ENCODE results near the gene GHRH.

The GHRH gene

DNA sequence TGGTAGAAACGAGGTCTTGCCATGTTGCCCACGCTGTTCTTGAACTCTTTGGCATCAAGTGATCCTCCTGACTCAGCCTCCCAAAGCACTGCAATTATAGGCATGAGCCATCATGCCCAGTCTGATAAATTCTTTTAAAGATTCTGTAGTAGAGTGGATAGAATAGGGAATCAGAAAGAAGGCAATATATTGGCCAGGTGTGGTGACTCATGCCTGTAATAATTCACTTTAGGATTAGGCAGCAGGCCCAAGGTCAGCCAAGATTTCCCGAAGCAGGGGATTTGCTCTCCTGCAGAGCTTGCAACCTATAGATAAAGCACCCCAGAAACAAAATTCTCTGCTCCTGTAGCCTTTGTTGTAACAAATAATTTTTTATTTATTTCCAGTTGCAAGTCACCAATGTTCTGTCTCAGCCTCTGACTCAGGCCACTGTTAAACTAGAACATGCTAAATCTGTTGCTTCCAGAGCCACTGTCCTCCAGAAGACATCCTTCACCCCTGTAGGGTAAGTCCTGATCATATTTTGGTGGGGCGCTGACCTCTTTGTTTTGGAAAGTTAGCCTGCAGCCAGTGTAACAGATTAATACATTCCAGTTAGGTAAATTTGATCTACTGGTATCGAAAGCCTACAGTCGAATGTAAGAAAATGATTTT is 51.8 kb downstream of the GHRH start:
- in situ Hi-C loops (cut with MboI; ENCODE audit: low sequenced_read_pairs): no loop called here

DNA sequence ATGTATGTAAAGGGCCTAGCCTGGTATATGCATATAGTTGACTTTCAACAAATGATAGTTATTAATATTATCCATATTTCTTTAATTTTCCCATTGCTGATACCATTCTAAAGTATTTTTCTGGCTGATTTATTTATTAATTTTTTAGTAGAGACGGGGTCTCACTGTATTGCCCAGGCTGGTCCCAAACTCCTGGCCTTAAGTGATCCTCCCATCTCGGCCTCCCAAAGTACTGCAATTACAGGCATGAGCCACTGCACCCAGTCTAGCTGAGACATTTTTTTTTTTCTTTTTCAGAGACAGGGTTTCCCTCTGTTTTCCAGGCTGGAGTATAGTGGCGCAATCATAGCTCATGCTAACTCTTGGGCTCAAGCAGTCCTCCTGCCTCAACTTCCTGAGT is 52.4 kb downstream of the GHRH start:
- in situ Hi-C loops (cut with MboI; ENCODE audit: low sequenced_read_pairs): no loop called here

DNA sequence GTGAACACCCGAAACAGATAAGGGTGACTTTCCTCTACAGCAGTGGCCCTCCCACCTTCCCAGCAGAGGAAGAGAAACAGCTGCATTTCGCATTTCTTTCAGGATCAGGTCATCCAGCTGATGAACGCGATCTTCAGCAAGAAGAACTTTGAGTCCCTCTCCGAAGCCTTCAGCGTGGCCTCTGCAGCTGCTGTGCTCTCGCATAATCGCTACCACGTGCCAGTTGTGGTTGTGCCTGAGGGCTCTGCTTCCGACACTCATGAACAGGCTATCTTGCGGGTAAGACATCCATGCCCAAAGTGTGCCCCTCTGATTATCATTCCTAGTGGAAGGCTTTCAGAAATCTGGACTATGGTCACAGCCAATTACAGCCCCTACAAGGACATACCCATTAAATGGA is 54.4 kb downstream of the GHRH start:
- in situ Hi-C loops (cut with MboI; ENCODE audit: low sequenced_read_pairs): no loop called here

DNA sequence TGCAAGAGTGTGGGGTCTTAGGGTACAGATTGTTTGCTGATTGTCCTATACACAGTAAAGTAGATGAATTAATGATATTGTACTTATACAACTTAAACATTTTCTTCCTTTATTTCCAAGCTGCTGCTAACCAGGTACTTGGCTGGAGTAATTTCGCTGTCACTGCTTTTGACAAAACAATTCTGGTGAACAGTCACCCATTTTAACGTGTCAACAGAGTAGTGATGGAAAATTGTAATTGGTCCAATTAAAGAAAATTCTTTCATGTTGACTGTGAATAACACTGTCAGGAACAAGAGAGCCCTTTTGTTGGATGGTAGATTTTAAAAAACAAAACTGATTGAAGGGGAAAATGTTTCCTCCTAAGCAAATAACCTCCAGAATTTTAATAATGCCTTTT is 55.8 kb downstream of the GHRH start:
- in situ Hi-C loops (cut with MboI; ENCODE audit: low sequenced_read_pairs): no loop called here

DNA sequence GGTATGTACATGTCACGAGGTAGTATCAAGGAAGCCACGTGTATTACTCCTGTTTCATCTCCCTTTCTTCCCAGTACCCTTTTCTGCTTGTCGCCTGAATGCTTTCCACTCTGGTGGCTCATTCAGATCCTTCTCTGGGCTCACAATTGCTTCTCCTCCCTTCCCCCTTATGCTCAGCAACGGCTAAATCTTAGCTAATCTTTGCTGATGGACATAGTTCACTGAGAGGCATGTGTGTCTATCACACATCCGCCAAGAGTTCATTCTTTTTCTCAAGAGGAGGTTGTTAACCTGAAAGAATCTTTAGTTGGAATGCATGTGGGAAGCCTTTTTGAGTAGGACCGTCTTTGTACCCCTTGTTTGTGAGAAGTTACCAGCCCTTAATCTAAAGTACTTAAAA is 56.5 kb downstream of the GHRH start:
- in situ Hi-C loops (cut with MboI; ENCODE audit: low sequenced_read_pairs): no loop called here

DNA sequence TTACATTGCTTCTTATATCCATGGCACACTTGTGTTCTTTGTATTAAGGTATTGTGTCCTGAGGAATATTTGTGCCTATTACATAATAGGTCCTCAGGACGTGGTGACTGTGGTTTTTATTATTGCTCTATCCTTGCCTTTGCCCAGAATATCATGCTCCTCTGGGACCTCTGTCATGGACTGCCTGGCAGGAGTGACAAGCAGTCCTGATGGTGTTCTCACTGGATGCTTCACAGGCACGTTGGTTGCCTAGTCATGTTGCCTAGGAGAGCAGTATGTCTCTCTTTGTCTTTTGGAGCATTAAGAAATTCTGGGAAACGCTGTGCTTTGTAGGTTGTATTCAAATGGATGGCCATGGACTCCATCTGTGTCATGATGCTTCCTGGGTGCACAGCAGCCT is 57.6 kb downstream of the GHRH start:
- in situ Hi-C loops (cut with MboI; ENCODE audit: low sequenced_read_pairs): no loop called here

DNA sequence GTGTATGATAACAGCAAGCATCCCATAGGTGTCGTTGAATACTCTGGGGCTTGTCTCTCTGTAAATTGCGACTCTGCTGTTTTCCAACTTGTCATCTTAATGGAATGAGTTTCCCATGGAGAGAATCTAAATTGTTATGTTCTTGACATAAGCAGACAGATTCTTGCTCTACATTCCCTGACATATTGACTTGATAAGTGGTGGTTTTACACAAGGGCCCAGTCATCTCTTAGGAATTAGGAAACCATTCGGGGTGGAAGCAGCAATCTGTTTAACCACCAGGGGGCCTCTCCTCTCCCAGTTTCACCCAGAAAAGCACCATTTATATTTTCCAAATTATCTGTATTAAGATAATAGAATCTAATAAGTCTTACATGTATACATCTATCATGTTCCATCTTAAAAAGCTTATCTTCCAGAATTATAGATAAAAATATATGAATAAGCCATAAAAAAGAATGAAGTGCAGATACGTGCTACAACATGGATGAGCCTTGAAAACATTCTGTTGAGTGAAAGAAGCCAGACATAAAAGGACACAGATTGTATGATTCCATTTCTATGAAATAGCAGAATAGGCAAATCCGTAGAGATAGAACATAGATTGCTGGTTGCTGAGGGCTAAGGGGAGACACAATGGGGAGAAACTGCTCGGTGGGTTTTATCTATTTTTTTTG is 59.2 kb downstream of the GHRH start:
- in situ Hi-C loops (cut with MboI; ENCODE audit: low sequenced_read_pairs): no loop called here

DNA sequence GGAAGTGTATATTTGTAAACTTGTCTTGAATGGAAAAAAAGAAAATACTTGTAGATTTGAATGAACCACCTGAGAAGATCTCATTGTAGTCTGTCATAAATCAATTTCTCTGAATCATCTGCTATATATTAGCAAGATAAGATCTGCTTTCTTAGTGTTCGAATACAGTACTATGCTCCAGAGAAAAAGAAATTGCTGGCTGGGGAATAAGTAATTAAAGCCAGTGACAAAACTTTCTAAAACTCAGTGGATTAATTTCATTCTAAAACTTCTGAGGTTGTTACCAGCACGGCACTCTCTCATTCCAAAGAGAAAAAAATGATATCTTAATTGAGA is 59.8 kb downstream of the GHRH start:
- in situ Hi-C loops (cut with MboI; ENCODE audit: low sequenced_read_pairs): no loop called here

Measured in HL-60/S4 treated with phorbol 12-myristate 13-acetate at 8.2 ng/mL for 4 days and 3 days (cell line).